Muscle layer of colon (tissue), 2 donors: ENCODE data around the gene TLR1.

Experiments
- H3K27ac ChIP-seq: one replicate; pipeline ENCODE4 v1.7.0; 2013; ENCODE audit warnings: low read depth, mild to moderate bottlenecking, low read length, moderate library complexity
- H3K27me3 ChIP-seq, 2 donors: one replicate each; pipeline ENCODE4 v1.7.0; 2013; ENCODE audit warnings: low read length in 2 of 2, mild to moderate bottlenecking in 2 of 2; ENCODE audit not compliant: insufficient read depth in 2 of 2, control insufficient read depth in 1 of 2
- H3K36me3 ChIP-seq: one replicate; pipeline ENCODE4 v1.7.0; 2013; ENCODE audit warnings: mild to moderate bottlenecking, low read length; ENCODE audit not compliant: insufficient read depth
- H3K4me1 ChIP-seq: one replicate; pipeline ENCODE4 v1.7.0; 2013; ENCODE audit warnings: mild to moderate bottlenecking, low read length; ENCODE audit not compliant: insufficient read depth
- H3K4me3 ChIP-seq, 2 donors: one replicate each; pipeline ENCODE4 v1.7.0; 2013; ENCODE audit warnings: low read length in 2 of 2, low read depth in 1 of 2, mild to moderate bottlenecking in 1 of 2, moderate library complexity in 1 of 2
- H3K9ac ChIP-seq: one replicate; pipeline ENCODE4 v1.7.0; 2013; ENCODE audit warnings: low read length
- H3K9me3 ChIP-seq: one replicate; pipeline ENCODE4 v1.7.0; 2013; ENCODE audit warnings: mild to moderate bottlenecking, low read length
- donor health status: abdominal sarcoma.
- donor health status: Adenocarcinoma of cecum.

Gene TLR1

DNA sequence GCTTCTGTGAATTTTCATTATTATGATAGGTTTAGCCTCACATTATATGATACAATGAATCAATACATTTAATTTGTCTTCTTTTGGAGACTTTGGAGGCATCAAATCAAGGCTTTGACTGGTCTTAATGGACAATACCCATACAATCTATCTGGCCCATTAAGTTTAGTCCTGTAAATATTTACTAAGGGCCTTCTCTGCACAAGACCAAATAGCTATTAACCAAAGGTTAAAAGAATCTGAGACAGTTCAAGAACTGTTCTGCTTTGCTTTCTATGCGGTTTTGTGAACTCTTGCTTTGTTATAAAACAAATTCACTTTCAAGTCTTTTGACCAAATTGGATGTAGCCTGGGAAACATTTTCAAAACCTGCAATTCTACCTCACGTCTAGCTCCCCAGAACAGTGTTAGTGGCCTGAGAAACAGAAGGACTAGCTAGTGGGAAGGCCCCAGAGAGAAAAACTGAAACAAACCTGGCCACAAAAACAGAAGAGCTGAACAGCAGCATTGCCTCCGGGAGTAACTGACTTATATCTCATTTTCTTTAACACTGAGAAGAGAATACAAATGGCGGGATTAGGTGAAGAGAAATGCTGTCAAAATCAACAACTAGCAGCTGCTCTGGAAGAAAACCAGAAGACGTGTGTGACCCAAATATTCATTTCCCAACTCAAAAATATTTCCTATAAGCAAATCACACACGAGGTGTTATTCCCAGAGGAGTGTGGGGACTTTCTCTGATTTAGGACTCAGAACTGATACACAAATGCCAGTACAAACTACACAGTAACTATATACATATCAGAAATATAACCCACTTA is 548 bp downstream of the TLR1 start:
- no peaks in the 10 kb centered on the region for H3K4me1 ChIP-seq
- H3K9ac ChIP-seq: no peak overlapping the region
- H3K27ac ChIP-seq: peak overlapping the region; percentile 10
- H3K9me3 ChIP-seq: no peaks in the 10 kb centered on the region
- H3K4me3 ChIP-seq: peak overlapping the region; percentile 14 to 25
- H3K27me3 ChIP-seq: no peaks in the 10 kb centered on the region
- no peaks in the 10 kb centered on the region for H3K36me3 ChIP-seq

DNA sequence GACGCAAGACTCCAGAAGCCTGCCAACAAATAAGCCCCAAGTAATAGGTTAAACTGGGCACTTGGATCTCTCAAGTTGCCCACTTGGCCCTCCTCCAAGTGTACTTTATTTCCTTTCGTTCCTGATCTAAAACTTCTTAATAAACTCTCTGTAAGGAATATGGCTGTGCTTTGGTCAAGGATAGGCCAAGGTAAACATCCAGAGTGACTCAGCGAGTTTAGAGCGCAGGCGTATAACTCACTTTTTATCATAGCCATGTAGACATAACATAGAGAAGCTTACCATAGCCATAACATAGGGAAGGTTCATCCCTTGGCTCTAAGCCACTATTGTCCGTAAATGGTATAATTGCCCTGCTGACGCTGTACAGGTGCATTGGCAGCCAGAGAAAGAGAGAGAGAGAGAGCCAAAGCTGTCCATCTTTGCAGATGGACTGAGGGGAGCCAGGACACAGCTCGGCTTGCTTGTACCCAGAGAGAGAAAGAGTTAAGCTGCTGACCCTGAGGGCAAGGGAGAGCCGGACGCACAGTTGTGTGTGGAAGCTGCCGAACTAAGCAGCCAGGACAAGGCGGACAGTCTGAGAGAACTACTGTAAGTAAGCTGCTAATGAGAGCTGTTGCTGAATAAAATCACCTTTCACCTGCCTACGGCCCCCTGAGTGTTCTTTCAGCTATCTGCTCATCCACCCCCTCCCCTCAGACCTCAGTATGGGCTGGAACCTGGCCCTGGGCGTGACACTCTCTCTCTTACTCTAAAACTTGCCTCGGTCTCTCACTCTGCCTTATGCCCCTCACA is 1.8 kb downstream of the TLR1 start:
- no peaks in the 10 kb centered on the region for H3K27me3 ChIP-seq
- H3K9ac ChIP-seq: no peak overlapping the region
- H3K4me1 ChIP-seq: no peaks in the 10 kb centered on the region
- H3K36me3 ChIP-seq: peaks cover 4% of the 10 kb centered on the region
- H3K27ac ChIP-seq: no peak overlapping the region
- peak overlapping the region in 1 of 2 donors; percentile 15 for H3K4me3 ChIP-seq
- H3K9me3 ChIP-seq: no peaks in the 10 kb centered on the region

- Histone ChIP-seq H3K9me3 (no peaks in the 10 kb centered on the region), H3K4me1 (no peaks in the 10 kb centered on the region), H3K27me3 (no peaks in the 10 kb centered on the region), H3K9ac (no peak overlapping the region), H3K4me3 (no peak overlapping the region), H3K27ac (no peak overlapping the region), H3K36me3 (peaks cover 4% of the 10 kb centered on the region)
Measured at GRCh38 chr4:38800961-38801450, 3.6 kb downstream of the TLR1 start.

DNA sequence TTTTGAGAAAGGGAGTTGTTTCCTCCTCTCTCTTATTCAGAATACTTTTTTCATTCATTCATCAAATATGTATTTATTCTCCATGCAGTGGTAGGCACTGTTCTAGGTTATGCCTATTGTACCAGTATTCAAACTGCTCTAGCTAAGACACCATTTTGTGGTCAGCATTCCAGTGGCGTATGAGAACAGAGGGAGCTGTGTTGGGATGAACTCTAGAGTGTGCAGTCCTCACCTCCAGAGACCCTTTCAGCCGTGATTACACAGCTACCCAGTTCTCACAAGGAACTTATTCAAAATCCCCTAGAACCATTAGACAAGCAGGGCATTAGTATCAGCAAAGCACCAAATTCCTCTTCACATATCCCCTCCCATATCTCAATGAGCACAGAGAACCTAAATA is 4.2 kb downstream of the TLR1 start:
- Histone ChIP-seq H3K4me1 (no peaks in the 10 kb centered on the region), H3K9ac (no peak overlapping the region), H3K27me3 (no peaks in the 10 kb centered on the region), H3K27ac (no peak overlapping the region), H3K36me3 (peaks cover 4% of the 10 kb centered on the region), H3K9me3 (no peaks in the 10 kb centered on the region), H3K4me3 (no peak overlapping the region)

GRCh38 chr4:38795087-38795486 is 9.5 kb downstream of the TLR1 start:
- H3K36me3 ChIP-seq: peaks cover 4% of the 10 kb centered on the region
- H3K4me3 ChIP-seq: no peak overlapping the region
- no peak overlapping the region for H3K9ac ChIP-seq
- no peak overlapping the region for H3K27ac ChIP-seq
- no peaks in the 10 kb centered on the region for H3K4me1 ChIP-seq
- no peaks in the 10 kb centered on the region for H3K9me3 ChIP-seq
- no peaks in the 10 kb centered on the region for H3K27me3 ChIP-seq

DNA sequence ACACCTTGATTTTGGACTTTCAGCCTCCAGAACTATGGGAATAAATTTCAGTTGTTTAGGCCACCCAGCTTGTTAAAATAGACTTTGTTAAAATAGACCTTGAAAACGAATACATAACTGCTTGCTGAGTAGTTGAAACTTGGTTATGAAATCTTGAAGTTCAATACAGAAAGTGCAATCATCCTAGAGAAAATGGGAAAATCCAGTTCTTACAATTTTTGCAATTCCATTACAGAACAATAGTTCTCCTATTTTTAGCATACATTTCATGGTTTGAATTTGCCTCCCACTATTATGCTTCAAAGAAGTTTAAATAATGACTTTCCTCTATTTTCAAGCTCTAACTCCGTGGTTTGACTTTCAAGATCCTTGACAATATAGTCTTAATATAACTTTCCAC is 10.5 kb downstream of the TLR1 start:
- no peaks in the 10 kb centered on the region for H3K27me3 ChIP-seq
- H3K27ac ChIP-seq: no peak overlapping the region
- H3K36me3 ChIP-seq: peaks cover 4% of the 10 kb centered on the region
- no peaks in the 10 kb centered on the region for H3K9me3 ChIP-seq
- H3K9ac ChIP-seq: no peak overlapping the region
- no peak overlapping the region for H3K4me3 ChIP-seq
- no peaks in the 10 kb centered on the region for H3K4me1 ChIP-seq

DNA sequence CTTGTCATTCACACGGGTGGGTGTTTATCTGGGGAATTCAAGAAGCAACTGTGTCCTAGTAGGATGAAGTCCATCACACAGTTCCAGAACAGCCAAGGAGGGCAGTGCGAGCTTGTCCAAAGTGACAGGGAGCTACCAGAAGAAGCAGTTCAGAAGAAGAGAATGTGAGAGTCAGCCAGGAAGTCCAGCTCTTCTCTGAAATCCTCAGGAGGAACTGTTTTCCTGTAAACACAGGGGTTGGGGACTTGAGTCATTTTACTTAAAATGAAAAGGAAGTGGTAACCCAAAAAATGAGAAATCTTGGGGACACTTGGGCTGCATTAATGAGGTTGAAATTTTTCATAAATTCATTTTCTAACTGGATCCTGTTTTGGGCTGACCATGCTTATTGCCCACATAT is 13.6 kb downstream of the TLR1 start:
- Histone ChIP-seq H3K27ac (no peak overlapping the region), H3K36me3 (no peaks in the 10 kb centered on the region), H3K27me3 (no peaks in the 10 kb centered on the region), H3K9me3 (no peaks in the 10 kb centered on the region), H3K9ac (no peak overlapping the region), H3K4me1 (no peaks in the 10 kb centered on the region), H3K4me3 (no peak overlapping the region)

GRCh38 chr4:38788317-38788716 is 16.3 kb downstream of the TLR1 start:
- H3K36me3 ChIP-seq: no peaks in the 10 kb centered on the region
- H3K4me3 ChIP-seq: no peak overlapping the region
- no peaks in the 10 kb centered on the region for H3K4me1 ChIP-seq
- H3K27ac ChIP-seq: no peak overlapping the region
- no peaks in the 10 kb centered on the region for H3K27me3 ChIP-seq
- H3K9ac ChIP-seq: no peak overlapping the region
- H3K9me3 ChIP-seq: no peaks in the 10 kb centered on the region

- H3K36me3 ChIP-seq: no peaks in the 10 kb centered on the region
- H3K27me3 ChIP-seq: no peaks in the 10 kb centered on the region
- H3K9me3 ChIP-seq: no peaks in the 10 kb centered on the region
- no peak overlapping the region for H3K9ac ChIP-seq
- H3K27ac ChIP-seq: no peak overlapping the region
- no peaks in the 10 kb centered on the region for H3K4me1 ChIP-seq
- no peak overlapping the region for H3K4me3 ChIP-seq
Measured at GRCh38 chr4:38787693-38788092, 16.9 kb downstream of the TLR1 start.

DNA sequence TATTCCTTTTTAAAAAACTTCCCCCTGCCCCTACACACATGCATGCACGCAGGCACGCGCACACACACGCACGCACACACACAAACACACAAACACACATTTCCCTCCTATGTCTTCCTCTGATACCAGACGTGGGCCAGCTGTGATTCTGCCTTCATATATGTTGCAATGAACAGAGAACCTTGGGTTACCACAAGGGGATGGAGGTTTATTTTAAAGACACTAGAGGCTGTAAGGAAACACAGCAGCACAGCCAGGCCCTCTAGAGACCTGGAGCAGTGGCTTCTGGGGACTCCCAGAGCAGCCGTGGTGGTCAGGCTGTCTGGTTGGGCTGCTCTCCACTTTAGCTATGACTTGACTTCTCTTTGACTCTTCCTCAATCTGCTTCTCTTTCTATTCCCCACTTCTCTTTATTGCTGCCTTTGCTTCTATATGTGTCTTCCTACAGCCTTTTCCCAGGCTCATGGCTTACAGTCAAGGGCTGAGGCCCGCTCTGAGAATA is 18.6 kb downstream of the TLR1 start:
- Histone ChIP-seq H3K27me3 (no peaks in the 10 kb centered on the region), H3K27ac (no peak overlapping the region), H3K4me3 (no peak overlapping the region), H3K9me3 (no peaks in the 10 kb centered on the region), H3K4me1 (no peaks in the 10 kb centered on the region), H3K36me3 (no peaks in the 10 kb centered on the region), H3K9ac (no peak overlapping the region)

GRCh38 chr4:38785041-38785790 is 19.4 kb downstream of the TLR1 start:
- H3K4me3 ChIP-seq: no peak overlapping the region
- H3K4me1 ChIP-seq: no peaks in the 10 kb centered on the region
- H3K9ac ChIP-seq: no peak overlapping the region
- no peaks in the 10 kb centered on the region for H3K27me3 ChIP-seq
- no peaks in the 10 kb centered on the region for H3K36me3 ChIP-seq
- H3K9me3 ChIP-seq: no peaks in the 10 kb centered on the region
- no peak overlapping the region for H3K27ac ChIP-seq
